ENCODE data around the gene ACSM6. TPM values are rescaled to one million over a fixed set of nuclear protein-coding genes. Genes with fewer than 3 reads are reported as not detected.

The ACSM6 gene
- total and polyA plus RNA-seq, 2 donors (not counting 3 experiments of a cell fraction or from before 2014, with no cell fraction given), result not detected

DNA sequence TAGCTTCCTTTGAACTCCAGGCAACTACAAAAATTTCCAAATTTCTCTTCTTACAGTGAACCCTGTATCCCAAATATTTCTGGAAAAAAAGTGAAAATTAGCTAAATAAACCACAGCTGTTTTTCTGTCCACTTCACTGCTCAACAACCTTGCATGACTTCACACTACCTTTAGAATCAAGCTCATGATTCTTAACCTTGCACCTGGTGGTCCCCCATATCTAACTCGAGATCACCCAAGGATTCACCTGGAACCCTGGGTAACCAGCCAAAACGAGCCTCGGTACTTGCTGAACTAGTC is 49.2 kb downstream of the ACSM6 start:
- Histone ChIP-seq H3K36me3 (ENCODE audit: control insufficient read depth in 2 of 2, extremely low read depth in 1 of 2, insufficient read depth in 2 of 2, low read length in 2 of 2) (peaks cover 4 to 31% of the 10 kb centered on the region in 2 experiments), H3K4me1 (ENCODE audit: control insufficient read depth, extremely low read depth, insufficient read depth, low read length) (peaks cover 5% of the 10 kb centered on the region), H3K4me2 (ENCODE audit: insufficient read depth, low read length) (no peak overlapping the region), H2AFZ (ENCODE audit: low read depth, low read length) (no peak overlapping the region), H3K27me3 (ENCODE audit: control insufficient read depth in 2 of 2, insufficient read depth in 2 of 2, low read length in 2 of 2) (no peaks in the 10 kb centered on the region), H4K20me1 (replicated peaks; ENCODE audit: control insufficient read depth, extremely low read depth, insufficient read depth, low read length) (no peaks in the 10 kb centered on the region), H3K9ac (replicated peaks; ENCODE audit: extremely low read depth, insufficient read depth, low read length) (no peak overlapping the region), H3K9me1 (replicated peaks; ENCODE audit: control insufficient read depth, extremely low read depth, insufficient read depth, low read length) (no peaks in the 10 kb centered on the region), H3K27ac (ENCODE audit: insufficient read depth, low read depth, low read length) (no peak overlapping the region), H3K9me3 (replicated peaks; ENCODE audit: control insufficient read depth, insufficient read depth, low read length) (no peaks in the 10 kb centered on the region), H3K79me2 (ENCODE audit: control insufficient read depth, insufficient read depth, low read length) (no peaks in the 10 kb centered on the region), H3K4me3 (replicated peaks in 1 of 3; ENCODE audit: insufficient read depth in 1 of 3, low read depth in 1 of 3, low read length in 3 of 3) (no peak overlapping the region)
- ChIA-PET CTCF (interaction anchor here (0.6 to 8.3 kb wide), 41 partner anchors 8 to 613 kb away, joined by 3 to 492 read pairs (median 4); no protein-coding TSS in a partner anchor), POLR2A (interaction anchor here (0.5 to 1.6 kb wide), 2 partner anchors 65 to 123 kb away, joined by 3 to 4 read pairs; no protein-coding TSS in a partner anchor)
- BruUV-seq (replicated peaks), result no TSS peak
- intact Hi-C loops (cut with micrococcal nuclease), result loop anchor here (1.0 to 10.0 kb wide), 5 partner anchors 35 to 613 kb away; no protein-coding TSS in a partner anchor
- FAIRE-seq (no peak), DNase-seq (ENCODE audit: low read depth, low spot score) (no peak)
- TF ChIP-seq GATA2 (IDR thresholded peaks at IDR 0.05; ENCODE audit: insufficient read depth, insufficient read length, low read depth, low read length) (no peak), JUN (IDR thresholded peaks at IDR 0.05; ENCODE audit: borderline replicate concordance, insufficient read depth, insufficient read length, low read depth) (no peak), POLR2A (IDR thresholded peaks at IDR 0.05; ENCODE audit: low read depth, low read length) (no peak), POLR2AphosphoS5 (IDR thresholded peaks at IDR 0.05; ENCODE audit: insufficient read depth, low read depth, low read length) (no peak), MYC (IDR thresholded peaks at IDR 0.05; ENCODE audit: low read depth, low read length) (no peak), FOS (IDR thresholded peaks at IDR 0.05; ENCODE audit: borderline replicate concordance, insufficient read depth, low read length) (no peak)
- TF ChIP-seq, protein P1, sequence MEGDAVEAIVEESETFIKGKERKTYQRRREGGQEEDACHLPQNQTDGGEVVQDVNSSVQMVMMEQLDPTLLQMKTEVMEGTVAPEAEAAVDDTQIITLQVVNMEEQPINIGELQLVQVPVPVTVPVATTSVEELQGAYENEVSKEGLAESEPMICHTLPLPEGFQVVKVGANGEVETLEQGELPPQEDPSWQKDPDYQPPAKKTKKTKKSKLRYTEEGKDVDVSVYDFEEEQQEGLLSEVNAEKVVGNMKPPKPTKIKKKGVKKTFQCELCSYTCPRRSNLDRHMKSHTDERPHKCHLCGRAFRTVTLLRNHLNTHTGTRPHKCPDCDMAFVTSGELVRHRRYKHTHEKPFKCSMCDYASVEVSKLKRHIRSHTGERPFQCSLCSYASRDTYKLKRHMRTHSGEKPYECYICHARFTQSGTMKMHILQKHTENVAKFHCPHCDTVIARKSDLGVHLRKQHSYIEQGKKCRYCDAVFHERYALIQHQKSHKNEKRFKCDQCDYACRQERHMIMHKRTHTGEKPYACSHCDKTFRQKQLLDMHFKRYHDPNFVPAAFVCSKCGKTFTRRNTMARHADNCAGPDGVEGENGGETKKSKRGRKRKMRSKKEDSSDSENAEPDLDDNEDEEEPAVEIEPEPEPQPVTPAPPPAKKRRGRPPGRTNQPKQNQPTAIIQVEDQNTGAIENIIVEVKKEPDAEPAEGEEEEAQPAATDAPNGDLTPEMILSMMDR (IDR thresholded peaks at IDR 0.05; ENCODE audit: extremely low read depth in 1 of 2, insufficient read depth in 1 of 2, low read depth in 1 of 2, low read length in 2 of 2), result no peak
- dilution Hi-C loops (cut with MboI; ENCODE audit: extremely low pct_ligation_motif_present, low sequenced_read_pairs), result no loop called here

Measured in endothelial cell of umbilical vein (primary cell).